ENCODE measurements around the gene ELOVL3. TPM values are rescaled to one million over a fixed set of nuclear protein-coding genes. Genes with fewer than 3 reads are reported as not detected.
"Not testable (repeated sequence)": the region's sequence is repeated elsewhere in the genome, so short reads cannot be mapped to it uniquely, and the experiment has no call there.

The ELOVL3 gene
- total RNA-seq, 2 experiments from 2014 or later, result not detected

- Mint-ChIP-seq H3K27me3 (peaks cover 7% of the 10 kb centered on the region), H3K4me3 (no peak overlapping the region), H3K27ac (no peak overlapping the region), H3K36me3 (ENCODE audit: low read depth) (peaks cover 10% of the 10 kb centered on the region), H3K4me1 (peaks cover 6% of the 10 kb centered on the region), H3K9me3 (peaks cover 21% of the 10 kb centered on the region)
- POLR2A ChIA-PET, result no interaction called here
- CTCF ChIA-PET, result interaction anchor here (1.1 to 2.5 kb wide), 3 partner anchors 11 to 151 kb away, joined by 4 to 18 read pairs (median 7); no protein-coding TSS in a partner anchor
- DNase-seq, result no peak
Measured at GRCh38 chr10:102200751-102201640, 25.1 kb upstream of the ELOVL3 start.

GRCh38 chr10:102202386-102202785, 23.7 kb upstream of the ELOVL3 start:
- CTCF ChIA-PET, result no interaction called here
- H3K4me3 Mint-ChIP-seq, result no peak overlapping the region
- DNase-seq, result no peak
- peaks cover 10% of the 10 kb centered on the region for H3K36me3 Mint-ChIP-seq (ENCODE audit: low read depth)
- peaks cover 4% of the 10 kb centered on the region for H3K27me3 Mint-ChIP-seq
- peaks cover 21% of the 10 kb centered on the region for H3K9me3 Mint-ChIP-seq
- POLR2A ChIA-PET, result no interaction called here
- peaks cover 6% of the 10 kb centered on the region for H3K4me1 Mint-ChIP-seq
- no peak overlapping the region for H3K27ac Mint-ChIP-seq

- Mint-ChIP-seq H3K4me3 (no peak overlapping the region), H3K27ac (no peak overlapping the region), H3K4me1 (no peaks in the 10 kb centered on the region), H3K36me3 (ENCODE audit: low read depth) (peaks cover 7% of the 10 kb centered on the region), H3K27me3 (peaks cover 4% of the 10 kb centered on the region), H3K9me3 (peaks cover 10% of the 10 kb centered on the region)
- CTCF ChIA-PET, result interaction anchor here (0.5 to 2.1 kb wide), 4 partner anchors 56 to 185 kb away, joined by 3 to 6 read pairs (median 5); partner anchors contain the start of gene NOLC1
- DNase-seq, result no peak
- POLR2A ChIA-PET, result interaction anchor here (0.6 kb wide), 1 partner anchor 594 kb away, joined by 7 read pairs; no protein-coding TSS in a partner anchor
Measured at GRCh38 chr10:102208311-102209035, 17.6 kb upstream of the ELOVL3 start.

GRCh38 chr10:102211615-102212299, 14.3 kb upstream of the ELOVL3 start:
- no peak overlapping the region for H3K27ac Mint-ChIP-seq
- no peaks in the 10 kb centered on the region for H3K9me3 Mint-ChIP-seq
- no peak for DNase-seq
- POLR2A ChIA-PET, result no interaction called here
- H3K27me3 Mint-ChIP-seq, result peaks cover 11% of the 10 kb centered on the region
- H3K4me3 Mint-ChIP-seq, result no peak overlapping the region
- CTCF ChIA-PET, result interaction anchor here (1.0 to 1.6 kb wide), 4 partner anchors 15 to 42 kb away, joined by 3 to 4 read pairs (median 3); no protein-coding TSS in a partner anchor
- H3K4me1 Mint-ChIP-seq, result no peaks in the 10 kb centered on the region
- no peaks in the 10 kb centered on the region for H3K36me3 Mint-ChIP-seq (ENCODE audit: low read depth)

GRCh38 chr10:102213599-102213998, 12.5 kb upstream of the ELOVL3 start:
- POLR2A ChIA-PET; H3K27ac Mint-ChIP-seq; DNase-seq; H3K9me3 Mint-ChIP-seq; CTCF ChIA-PET; H3K36me3 Mint-ChIP-seq (ENCODE audit: low read depth); H3K4me1 Mint-ChIP-seq; H3K4me3 Mint-ChIP-seq: not testable (repeated sequence)
- H3K27me3 Mint-ChIP-seq, result peaks cover 13% of the 10 kb centered on the region

- no peak for DNase-seq
- Mint-ChIP-seq H3K9me3 (no peaks in the 10 kb centered on the region), H3K36me3 (ENCODE audit: low read depth) (no peaks in the 10 kb centered on the region), H3K27me3 (peaks cover 29% of the 10 kb centered on the region), H3K27ac (no peak overlapping the region), H3K4me3 (no peak overlapping the region), H3K4me1 (no peaks in the 10 kb centered on the region)
- POLR2A ChIA-PET, result no interaction called here
- CTCF ChIA-PET, result interaction anchor here (0.6 to 4.5 kb wide), 5 partner anchors 12 to 308 kb away, joined by 3 to 36 read pairs (median 4); partner anchors contain the start of gene GBF1
Measured at GRCh38 chr10:102219370-102219769, 6.7 kb upstream of the ELOVL3 start.

GRCh38 chr10:102220612-102221011, 5.5 kb upstream of the ELOVL3 start:
- Mint-ChIP-seq H3K36me3 (ENCODE audit: low read depth) (no peaks in the 10 kb centered on the region), H3K9me3 (no peaks in the 10 kb centered on the region), H3K4me3 (no peak overlapping the region), H3K27ac (no peak overlapping the region), H3K4me1 (peaks cover 2% of the 10 kb centered on the region), H3K27me3 (peaks cover 27% of the 10 kb centered on the region)
- POLR2A ChIA-PET, result no interaction called here
- no peak for DNase-seq
- CTCF ChIA-PET, result interaction anchor here (0.5 to 4.5 kb wide), 4 partner anchors 10 to 178 kb away, joined by 3 to 36 read pairs (median 8); no protein-coding TSS in a partner anchor

- POLR2A ChIA-PET, result no interaction called here
- no peaks in the 10 kb centered on the region for H3K9me3 Mint-ChIP-seq
Measured at GRCh38 chr10:102222797-102223196, 3.3 kb upstream of the ELOVL3 start.

GRCh38 chr10:102226542-102226870, 407 bp downstream of the ELOVL3 start:
- H3K36me3 Mint-ChIP-seq (ENCODE audit: low read depth), result no peaks in the 10 kb centered on the region
- H3K4me3 Mint-ChIP-seq, result peak overlapping the region; percentile 42
- H3K9me3 Mint-ChIP-seq, result no peaks in the 10 kb centered on the region
- peaks cover 53% of the 10 kb centered on the region for H3K27me3 Mint-ChIP-seq
- ChIA-PET CTCF (interaction anchor here (0.6 to 6.8 kb wide), 16 partner anchors 13 to 357 kb away, joined by 3 to 71 read pairs (median 4); partner anchors contain the start of genes C10orf95, NFKB2 and PITX3), POLR2A (interaction anchor here (1.2 kb wide), 1 partner anchor 57 kb away, joined by 5 read pairs; no protein-coding TSS in a partner anchor)
- H3K4me1 Mint-ChIP-seq, result peaks cover 26% of the 10 kb centered on the region
- DNase-seq, result no peak
- no peak overlapping the region for H3K27ac Mint-ChIP-seq

More at GRCh38 chr10:102222797-102223196, 3.3 kb upstream of the ELOVL3 start:
- CTCF ChIA-PET, result no interaction called here
- H3K27ac Mint-ChIP-seq, result no peak overlapping the region
- no peaks in the 10 kb centered on the region for H3K36me3 Mint-ChIP-seq (ENCODE audit: low read depth)
- peaks cover 45% of the 10 kb centered on the region for H3K27me3 Mint-ChIP-seq
- DNase-seq, result no peak
- H3K4me1 Mint-ChIP-seq, result peaks cover 15% of the 10 kb centered on the region
- H3K4me3 Mint-ChIP-seq, result no peak overlapping the region

- ChIA-PET POLR2A (no interaction called here), CTCF (interaction anchor here (0.6 to 6.8 kb wide), 19 partner anchors 12 to 357 kb away, joined by 3 to 71 read pairs (median 4); partner anchors contain the start of genes C10orf95, NFKB2 and PITX3)
- DNase-seq, result no peak
- Mint-ChIP-seq H3K36me3 (ENCODE audit: low read depth) (no peaks in the 10 kb centered on the region), H3K4me3 (no peak overlapping the region), H3K27ac (no peak overlapping the region), H3K9me3 (no peaks in the 10 kb centered on the region), H3K4me1 (peaks cover 26% of the 10 kb centered on the region), H3K27me3 (peaks cover 56% of the 10 kb centered on the region)
Measured at GRCh38 chr10:102227050-102227449, 951 bp downstream of the ELOVL3 start.

GRCh38 chr10:102229810-102230263, 3.7 kb downstream of the ELOVL3 start:
- no peaks in the 10 kb centered on the region for H3K9me3 Mint-ChIP-seq
- peak; percentile 88 for DNase-seq
- no peaks in the 10 kb centered on the region for H3K36me3 Mint-ChIP-seq (ENCODE audit: low read depth)
- CTCF ChIA-PET, result interaction anchor here (0.6 to 6.8 kb wide), 54 partner anchors 10 to 1144 kb away, joined by 3 to 170 read pairs (median 5); partner anchors contain the start of genes C10orf95, FBXL15, GBF1 and NFKB2
- H3K27ac Mint-ChIP-seq, result no peak overlapping the region
- H3K27me3 Mint-ChIP-seq, result peaks cover 55% of the 10 kb centered on the region
- peak overlapping the region; percentile 62 for H3K4me3 Mint-ChIP-seq
- H3K4me1 Mint-ChIP-seq, result peaks cover 26% of the 10 kb centered on the region
- POLR2A ChIA-PET, result no interaction called here

- Mint-ChIP-seq H3K36me3 (ENCODE audit: low read depth) (no peaks in the 10 kb centered on the region), H3K9me3 (no peaks in the 10 kb centered on the region), H3K27me3 (peaks cover 58% of the 10 kb centered on the region), H3K27ac (no peak overlapping the region), H3K4me1 (peaks cover 26% of the 10 kb centered on the region), H3K4me3 (peak overlapping the region; percentile 62)
- POLR2A ChIA-PET, result no interaction called here
- CTCF ChIA-PET, result interaction anchor here (0.6 to 6.8 kb wide), 53 partner anchors 9 to 415 kb away, joined by 3 to 170 read pairs (median 5); partner anchors contain the start of genes C10orf95, CUEDC2, FBXL15 and GBF1
- no peak for DNase-seq
Measured at GRCh38 chr10:102230264-102230860, 4.3 kb downstream of the ELOVL3 start.

Measured in activated CD4-positive, alpha-beta T cell treated with anti-CD3 and anti-CD28 coated beads, Interleukin-2, amount 10 ng/mL, durations not matched to agents 7 days and 5 days (primary cell).